G401 (cell line): ENCODE measurements around the gene TRAPPC1. TPM values are rescaled to one million over a fixed set of nuclear protein-coding genes. Genes with fewer than 3 reads are reported as not detected.

Experiments
- DNase-seq: peaks from one replicate; pipeline ENCODE4 v3.0.0-alpha.2; 2015; ENCODE audit warnings: low spot score
- in situ Hi-C: cut with HindIII; loops from 2 replicates; pipeline ENCODE4 v1.10.0; 2016; ENCODE audit warnings: low sequenced_read_pairs, mixed read lengths
- total RNA-seq: library from RNA; depleted of rRNA; stranded (reverse); fragments of >200 nt; shearing (Covaris generic); gene quantifications from 2 replicates; pipeline ENCODE4 v1.2.3, GENCODE V29; 2014; rRNA removed

TRAPPC1 gene
- total RNA-seq, 1 experiment from 2014 or later = 7.8 TPM

GRCh38 chr17:7883781-7884386, 47.9 kb downstream of the TRAPPC1 start:
- DNase-seq = no peak
- in situ Hi-C loops = no loop called here

GRCh38 chr17:7882629-7883028, 49.1 kb downstream of the TRAPPC1 start:
- in situ Hi-C loops = no loop called here
- DNase-seq = no peak

- DNase-seq = no peak
- in situ Hi-C loops = no loop called here
Observed at GRCh38 chr17:7882068-7882467, 49.7 kb downstream of the TRAPPC1 start.

GRCh38 chr17:7881276-7882054, 50.3 kb downstream of the TRAPPC1 start:
- in situ Hi-C loops = no loop called here
- peak; percentile 97 for DNase-seq

Other genes with a start within 250 kb of the TRAPPC1 start
- gene TP53, start 244.5 kb downstream of the TRAPPC1 start, total RNA-seq = 23.5 and 26.4 TPM in 2 replicates
- 27.2 and 33.5 TPM in 2 replicates for gene WRAP53, start 243.5 kb downstream of the TRAPPC1 start, total RNA-seq
- gene EFNB3, start 226.7 kb downstream of the TRAPPC1 start, total RNA-seq = 13.1 and 16.8 TPM in 2 replicates
- gene DNAH2, start 214.2 kb downstream of the TRAPPC1 start, total RNA-seq = 0.03 TPM in 1 of 2 replicates, not detected in the other
- 0.34 and 0.37 TPM in 2 replicates for gene KDM6B, start 97.7 kb downstream of the TRAPPC1 start, total RNA-seq
- gene TMEM88, start 76.9 kb downstream of the TRAPPC1 start, total RNA-seq = 0.37 TPM in 1 of 2 replicates, not detected in the other
- 97.3 and 101 TPM in 2 replicates for gene NAA38, start 74.4 kb downstream of the TRAPPC1 start, total RNA-seq
- gene CYB5D1, start 73.9 kb downstream of the TRAPPC1 start, total RNA-seq = 8.5 and 10.0 TPM in 2 replicates
- 34.1 and 41.5 TPM in 2 replicates for gene CHD3, start 43.2 kb downstream of the TRAPPC1 start, total RNA-seq
- 3.5 and 16.7 TPM in 2 replicates for gene RNF227, start 15.7 kb downstream of the TRAPPC1 start, total RNA-seq
- gene KCNAB3, start 2.1 kb downstream of the TRAPPC1 start, total RNA-seq = 0.49 TPM in 1 of 2 replicates, not detected in the other
- 25.4 and 29.3 TPM in 2 replicates for gene CNTROB, start 260 bp upstream of the TRAPPC1 start, total RNA-seq
- gene GUCY2D, start 70.7 kb upstream of the TRAPPC1 start, total RNA-seq = 0.06 TPM in 1 of 2 replicates, not detected in the other
- gene ALOX15B, start 107.1 kb upstream of the TRAPPC1 start, total RNA-seq = not detected in 2 replicates
- not detected in 2 replicates for gene ALOX12B, start 155.8 kb upstream of the TRAPPC1 start, total RNA-seq
- gene ALOXE3, start 186.6 kb upstream of the TRAPPC1 start, total RNA-seq = 0.85 TPM in 1 of 2 replicates, not detected in the other
- gene HES7, start 192.2 kb upstream of the TRAPPC1 start, total RNA-seq = 1.1 and 3.9 TPM in 2 replicates
- 29.0 and 34.0 TPM in 2 replicates for gene PER1, start 220.5 kb upstream of the TRAPPC1 start, total RNA-seq
- 1.0 and 1.4 TPM in 2 replicates for gene VAMP2, start 231.0 kb upstream of the TRAPPC1 start, total RNA-seq
- 37.8 and 60.6 TPM in 2 replicates for gene TMEM107, start 244.4 kb upstream of the TRAPPC1 start, total RNA-seq